GM12891 (cell line): Measurements from ENCODE around the gene DVL3.

Experiments used
- POLR2A ChIP-seq: IDR thresholded peaks from 2 replicates; pipeline ENCODE4 v1.6.1; 2011; ENCODE audit warnings: low read depth, low read length, control low read depth
- POLR2AphosphoS5 ChIP-seq: IDR thresholded peaks from 2 replicates; pipeline ENCODE4 v1.6.1; 2011; ENCODE audit warnings: low read depth, low read length, control low read depth
- POU2F2 ChIP-seq: IDR thresholded peaks from 2 replicates; pipeline ENCODE4 v1.6.1; 2011; ENCODE audit warnings: low read depth, mild to moderate bottlenecking, control low read depth, low read length, moderate library complexity
- SPI1 ChIP-seq: IDR thresholded peaks from 2 replicates; pipeline ENCODE4 v1.6.1; 2011; ENCODE audit warnings: low read depth, low read length, control low read depth
- TAF1 ChIP-seq: IDR thresholded peaks from 2 replicates; pipeline ENCODE4 v1.6.1; 2011; ENCODE audit warnings: low read depth, low read length, control low read depth

DNA sequence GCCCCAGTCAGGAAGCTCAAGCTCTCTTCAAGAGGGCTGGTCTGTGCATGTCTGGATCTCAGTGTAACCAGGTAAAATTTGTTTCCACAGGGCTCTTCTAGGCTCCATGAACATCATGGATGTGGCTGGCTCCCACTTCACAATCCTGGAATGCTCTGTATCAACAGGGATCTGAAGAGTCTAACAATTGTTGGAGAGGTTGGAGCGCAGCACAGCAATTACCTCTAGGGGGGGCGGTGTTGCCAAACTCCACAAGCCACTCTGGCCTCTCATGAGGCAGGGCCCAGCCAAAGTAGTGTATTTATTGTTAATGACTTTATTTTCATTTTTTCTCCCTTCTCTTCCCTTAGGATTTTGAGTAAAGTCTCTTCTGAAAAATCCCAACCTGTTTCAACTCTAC lies 26.2 kb upstream of the DVL3 start:
- TF ChIP-seq POLR2A (no peak), POLR2AphosphoS5 (no peak), POU2F2 (no peak), TAF1 (no peak), SPI1 (no peak)
